H1 (cell line): ENCODE measurements around the gene C14orf119. TPM values are rescaled to one million over a fixed set of nuclear protein-coding genes. Genes with fewer than 3 reads are reported as not detected.

Experiments used
- CTCF ChIA-PET: fragments of 300-600 bp; sonication (Branson Sonifier 250); formaldehyde crosslinking; loops from one replicate; lab custom pipeline; 2021; ENCODE audit not compliant: partially characterized antibody; lab: Charles Lee
- POLR2A ChIA-PET: fragments of 300-600 bp; sonication (Branson Sonifier 250); formaldehyde crosslinking; loops from one replicate; lab custom pipeline; 2021; ENCODE audit warnings: inconsistent platforms; ENCODE audit not compliant: partially characterized antibody; lab: Charles Lee
- DNase-seq, 2 experiments: peaks; one replicate each; pipeline versions ENCODE4 v3.0.0 to v3.0.0-alpha.2; 2010 to 2022; ENCODE audit warnings: low spot score in 2 of 2, low read depth in 1 of 2, mixed read lengths in 1 of 2
- FAIRE-seq: peaks from 2 replicates; lab custom pipeline; 2011; peaks lifted over from hg19 to GRCh38; lab: Jason Lieb, UNC
- H2AFZ ChIP-seq: 2 replicates; pipeline ENCODE4 v1.8.1; 2012; ENCODE audit warnings: low read length, inconsistent platforms
- H2AK5ac ChIP-seq: 2 replicates; pipeline ENCODE4 v1.6.1; 2013; ENCODE audit warnings: low read depth, low read length
- H2BK120ac ChIP-seq: replicated peaks from 2 replicates; pipeline ENCODE3; 2013; ENCODE audit warnings: low read depth, low read length, inconsistent platforms
- H2BK12ac ChIP-seq: 2 replicates; pipeline ENCODE4 v1.6.1; 2013; ENCODE audit warnings: low read depth, low read length
- H2BK15ac ChIP-seq: 2 replicates; pipeline ENCODE4 v1.6.1; 2013; ENCODE audit warnings: low read length
- H2BK20ac ChIP-seq: 2 replicates; pipeline ENCODE4 v1.6.1; 2013; ENCODE audit warnings: low read length
- H2BK5ac ChIP-seq: 2 replicates; pipeline ENCODE4 v1.6.1; 2013; ENCODE audit warnings: low read depth, low read length
- H3K14ac ChIP-seq: 2 replicates; pipeline ENCODE4 v1.6.1; 2013; ENCODE audit warnings: inconsistent platforms; ENCODE audit not compliant: insufficient read length
- H3K18ac ChIP-seq: 2 replicates; pipeline ENCODE4 v1.6.1; 2013; ENCODE audit warnings: low read length; ENCODE audit errors: extremely low read depth
- H3K23ac ChIP-seq: 2 replicates; pipeline ENCODE4 v1.6.1; 2013; ENCODE audit warnings: inconsistent platforms; ENCODE audit not compliant: insufficient read length
- H3K23me2 ChIP-seq: 2 replicates; pipeline ENCODE4 v1.6.1; 2013; ENCODE audit warnings: low read depth, low read length
- H3K27ac ChIP-seq: 2 replicates; pipeline ENCODE4 v1.6.1; 2011; ENCODE audit warnings: low read depth, low read length, inconsistent platforms
- H3K27me3 ChIP-seq, 4 experiments: replicated peaks in 1 of 4; 1 replicate in 1 of 4; 2 replicates in 3 of 4; pipeline versions ENCODE4 v1.6.1 to v1.8.1; 2011 to 2013; ENCODE audit warnings: low read length in 3 of 4, mild to moderate bottlenecking in 3 of 4, inconsistent platforms in 2 of 4, mixed read lengths in 2 of 4, moderate library complexity in 1 of 4; ENCODE audit not compliant: control insufficient read depth in 3 of 4, insufficient read depth in 3 of 4; ENCODE audit errors: extremely low read depth in 1 of 4
- H3K36me3 ChIP-seq, 4 experiments: 2 replicates each; pipeline versions ENCODE4 v1.6.1 to v1.8.1; 2011 to 2013; ENCODE audit warnings: mild to moderate bottlenecking in 4 of 4, low read length in 3 of 4, moderate library complexity in 2 of 4, control low read depth in 1 of 4, inconsistent platforms in 1 of 4; ENCODE audit not compliant: insufficient read depth in 4 of 4, control insufficient read depth in 2 of 4
- H3K4ac ChIP-seq: replicated peaks from 2 replicates; pipeline ENCODE3; 2013; ENCODE audit warnings: low read length, low read depth, mixed read lengths, inconsistent platforms; ENCODE audit not compliant: insufficient read length
- H3K4me1 ChIP-seq, 4 experiments: replicated peaks in 1 of 4; 1 replicate in 1 of 4; 2 replicates in 3 of 4; pipeline versions ENCODE4 v1.6.1 to v1.8.1; 2011 to 2013; ENCODE audit warnings: low read length in 3 of 4, inconsistent platforms in 2 of 4, mixed read lengths in 1 of 4; ENCODE audit not compliant: insufficient read depth in 4 of 4, control insufficient read depth in 3 of 4
- H3K4me2 ChIP-seq, 2 experiments: 2 replicates each; pipeline versions ENCODE4 v1.6.1 to v1.8.1; 2011 to 2013; ENCODE audit warnings: low read depth in 2 of 2, low read length in 2 of 2, control low read depth in 1 of 2, inconsistent platforms in 1 of 2, mild to moderate bottlenecking in 1 of 2; ENCODE audit not compliant: insufficient read depth in 1 of 2
- H3K4me3 ChIP-seq, 4 experiments: fragments of 200-600, 300-600 bp in 1 of 4; sonication (generic), shearing (Covaris generic), sonication (Bioruptor Twin) in 1 of 4; 2 replicates each; pipeline versions ENCODE4 v1.5.1 to v1.8.1; 2011 to 2016; ENCODE audit warnings: low read length in 4 of 4, low read depth in 3 of 4, control low read depth in 2 of 4, inconsistent platforms in 2 of 4, mild to moderate bottlenecking in 2 of 4, mixed read lengths in 1 of 4, moderate library complexity in 1 of 4; ENCODE audit not compliant: insufficient read depth in 2 of 4; ENCODE audit errors: extremely low read depth in 1 of 4
- H3K56ac ChIP-seq: replicated peaks from 2 replicates; pipeline ENCODE3; 2013; ENCODE audit warnings: low read depth, mild to moderate bottlenecking, mixed read lengths, low read length, inconsistent platforms; ENCODE audit not compliant: insufficient read length
- H3K79me1 ChIP-seq: 2 replicates; pipeline ENCODE4 v1.6.1; 2013; ENCODE audit warnings: low read depth, low read length, control low read depth
- H3K79me2 ChIP-seq, 2 experiments: 2 replicates each; pipeline versions ENCODE4 v1.6.1 to v1.8.1; 2012 to 2013; ENCODE audit warnings: low read length in 2 of 2, mild to moderate bottlenecking in 2 of 2, inconsistent platforms in 1 of 2; ENCODE audit not compliant: insufficient read depth in 2 of 2, control insufficient read depth in 1 of 2
- H3K9ac ChIP-seq, 4 experiments: replicated peaks in 1 of 4; 1 replicate in 1 of 4; 2 replicates in 3 of 4; pipeline versions ENCODE4 v1.6.1 to v1.8.1; 2011 to 2013; ENCODE audit warnings: low read depth in 3 of 4, low read length in 3 of 4, control low read depth in 2 of 4, mild to moderate bottlenecking in 2 of 4, moderate library complexity in 2 of 4, inconsistent platforms in 1 of 4; ENCODE audit errors: extremely low read depth in 1 of 4
- H3K9me3 ChIP-seq, 2 experiments: 2 replicates each; pipeline versions ENCODE4 v1.6.1 to v1.8.1; 2012 to 2013; ENCODE audit warnings: mild to moderate bottlenecking in 2 of 2, moderate library complexity in 2 of 2, control low read depth in 1 of 2, inconsistent platforms in 1 of 2, low read depth in 1 of 2, low read length in 1 of 2, mixed read lengths in 1 of 2; ENCODE audit not compliant: insufficient read depth in 2 of 2
- H4K20me1 ChIP-seq, 2 experiments: replicated peaks in 1 of 2; 2 replicates each; pipeline versions ENCODE3 to v1.8.1; 2011 to 2013; ENCODE audit warnings: inconsistent platforms in 2 of 2, low read length in 2 of 2, mild to moderate bottlenecking in 1 of 2; ENCODE audit not compliant: insufficient read depth in 2 of 2, control insufficient read depth in 1 of 2
- H4K5ac ChIP-seq: 2 replicates; pipeline ENCODE4 v1.6.1; 2013; ENCODE audit warnings: low read length, low read depth, mixed read lengths, inconsistent platforms; ENCODE audit not compliant: insufficient read length
- H4K8ac ChIP-seq: 2 replicates; pipeline ENCODE4 v1.8.0; 2013; ENCODE audit warnings: mild to moderate bottlenecking, moderate library complexity, low read length, inconsistent platforms; ENCODE audit not compliant: insufficient read depth; ENCODE audit errors: extremely low read depth
- H4K91ac ChIP-seq: replicated peaks from 2 replicates; pipeline ENCODE3; 2013; ENCODE audit warnings: low read length, mixed read lengths, inconsistent platforms; ENCODE audit not compliant: insufficient read length
- CREB1 ChIP-seq: IDR thresholded peaks from 2 replicates; pipeline ENCODE4 v1.6.1; 2012; ENCODE audit warnings: inconsistent platforms
- CTCF ChIP-seq, 3 experiments: IDR thresholded peaks; 1 replicate in 2 of 3; 2 replicates in 1 of 3; pipeline versions ENCODE4 v1.5.1 to v1.6.1; 2011; ENCODE audit warnings: low read length in 3 of 3, mild to moderate bottlenecking in 3 of 3, inconsistent platforms in 2 of 3, low read depth in 1 of 3, moderate library complexity in 1 of 3; ENCODE audit not compliant: insufficient read depth in 1 of 3; ENCODE audit errors: control extremely low read depth in 1 of 3
- EP300 ChIP-seq, 2 experiments: IDR thresholded peaks; 1 replicate in 1 of 2; 2 replicates in 1 of 2; pipeline ENCODE4 v1.6.1; 2011 to 2012; ENCODE audit warnings: low read depth in 2 of 2, low read length in 2 of 2, mild to moderate bottlenecking in 2 of 2, borderline replicate concordance in 1 of 2, inconsistent platforms in 1 of 2, moderate library complexity in 1 of 2
- FOSL1 ChIP-seq: IDR thresholded peaks from 2 replicates; pipeline ENCODE4 v1.6.1; 2011; ENCODE audit warnings: mild to moderate bottlenecking, low read depth, low read length, moderate library complexity; ENCODE audit not compliant: insufficient read depth
- GABPA ChIP-seq: IDR thresholded peaks from 2 replicates; pipeline ENCODE4 v1.6.1; 2011; ENCODE audit warnings: mild to moderate bottlenecking, low read length, moderate library complexity, borderline replicate concordance; ENCODE audit not compliant: insufficient read depth
- POU5F1 ChIP-seq: IDR thresholded peaks from 2 replicates; pipeline ENCODE4 v1.6.1; 2011; ENCODE audit warnings: low read depth, mild to moderate bottlenecking, low read length, moderate library complexity
- WGBS, 2 experiments: shearing (Covaris generic) in 1 of 2; methylation state at CpG; one replicate each; pipeline versions ENCODE4 v1.1.6 to v1.1.7; 2013 to 2015; ENCODE audit warnings: low lambda C conversion rate in 2 of 2, mixed read lengths in 2 of 2, inconsistent platforms in 1 of 2, low coverage in 1 of 2, missing lambda C conversion rate in 1 of 2; ENCODE audit not compliant: insufficient replicate concordance in 2 of 2, insufficient coverage in 1 of 2, insufficient read length in 1 of 2; ENCODE audit errors: extremely low coverage in 1 of 2, missing lambda C conversion rate in 1 of 2; 5-methylcytosine and 5-hydroxymethylcytosine counted together
- polyA plus RNA-seq, 7 experiments: library from polyadenylated mRNA; depleted of rRNA in 3 of 7; stranded (reverse) in 5 of 7; unstranded in 2 of 7; fragments of >200 nt in 5 of 7; fragments of 200-250 nt in 2 of 7; gene quantifications; 1 replicate in 5 of 7; 2 replicates in 1 of 7; 4 replicates in 1 of 7; pipeline versions ENCODE4 v1.2.1 to v1.2.3, GENCODE V29; 2011 to 2013; ENCODE audit warnings: missing spikeins in 2 of 7, mixed read lengths in 2 of 7
- total RNA-seq: library from RNA; stranded (reverse); fragmentation: NEBNext Ultra II Directional; extraction: Animal tissue kit (Norgen Biotek cat#: 25700); gene quantifications from 2 replicates; pipeline ENCODE4 v1.2.1, GENCODE V29; 2021

C14orf119 gene
- total and polyA plus RNA-seq, 2 of the 8 experiments (the other 6 are each of a cell fraction or from before 2014, with no cell fraction given) = 78.1 to 94.0 TPM

GRCh38 chr14:23131482-23131881, 36.2 kb downstream of the C14orf119 start:
- Histone ChIP-seq H2AFZ (no peak overlapping the region), H2BK120ac (no peak overlapping the region), H3K79me1 (no peaks in the 10 kb centered on the region), H3K36me3 (peaks cover 15 to 57% (median 26%) of the 10 kb centered on the region in 4 experiments), H2BK15ac (no peak overlapping the region), H3K27ac (no peak overlapping the region), H3K9ac (no peak overlapping the region), H2BK5ac (no peak overlapping the region), H2BK20ac (no peak overlapping the region), H3K56ac (no peak overlapping the region), H3K23ac (no peak overlapping the region), H3K4ac (no peak overlapping the region), H3K23me2 (no peaks in the 10 kb centered on the region), H4K91ac (no peak overlapping the region), H2BK12ac (no peak overlapping the region), H3K4me3 (no peak overlapping the region), H3K18ac (no peak overlapping the region), H3K27me3 (no peaks in the 10 kb centered on the region), H4K5ac (no peak overlapping the region), H4K8ac (no peak overlapping the region; the same call in 1 of the 2 replicates), H3K9me3 (no peaks in the 10 kb centered on the region), H3K14ac (no peak overlapping the region), H3K79me2 (no peaks in the 10 kb centered on the region), H4K20me1 (peaks cover 2 to 5% of the 10 kb centered on the region in 2 experiments), H3K4me1 (no peaks in the 10 kb centered on the region), H3K4me2 (no peak overlapping the region), H2AK5ac (no peak overlapping the region)
- WGBS, 2 experiments = 92% methylated on average over 5 of the region's 5 CpGs; no CpG with 5 or more reads in 1 of the 2 experiments
- FAIRE-seq = no peak
- TF ChIP-seq FOSL1 (no peak), EP300 (IDR thresholded peaks at IDR 0.05; ENCODE audit: borderline replicate concordance in 1 of 2, low read depth in 2 of 2, low read length in 2 of 2) (no peak), GABPA (no peak), POU5F1 (no peak), CTCF (IDR thresholded peaks at IDR 0.05; ENCODE audit: control extremely low read depth in 1 of 3, insufficient read depth in 1 of 3, low read depth in 1 of 3, low read length in 3 of 3) (no peak), CREB1 (no peak)
- ChIA-PET POLR2A (interaction anchor here (1.0 kb wide), 1 partner anchor 129 kb away, joined by 3 read pairs; no protein-coding TSS in a partner anchor), CTCF (interaction anchor here (0.8 to 3.4 kb wide), 3 partner anchors 10 to 63 kb away, joined by 3 to 27 read pairs (median 4); no protein-coding TSS in a partner anchor)
- no peak for DNase-seq
